Sigmoid colon (tissue), 4 donors: Measurements from ENCODE around the gene SPIN1.

Source experiments
- POLR2A ChIP-seq, 2 donors: fragments of 450-650 bp; IDR thresholded peaks; one replicate each; pipeline ENCODE4 v1.6.1; 2016; ENCODE audit warnings: antibody characterized with exemption in 2 of 2, mild to moderate bottlenecking in 2 of 2, moderate library complexity in 2 of 2
- POLR2AphosphoS5 ChIP-seq, 4 donors: sonication (generic); formaldehyde crosslinking; IDR thresholded peaks; one replicate each; pipeline ENCODE4 v1.6.1; 2017; ENCODE audit warnings: antibody characterized with exemption in 4 of 4

DNA sequence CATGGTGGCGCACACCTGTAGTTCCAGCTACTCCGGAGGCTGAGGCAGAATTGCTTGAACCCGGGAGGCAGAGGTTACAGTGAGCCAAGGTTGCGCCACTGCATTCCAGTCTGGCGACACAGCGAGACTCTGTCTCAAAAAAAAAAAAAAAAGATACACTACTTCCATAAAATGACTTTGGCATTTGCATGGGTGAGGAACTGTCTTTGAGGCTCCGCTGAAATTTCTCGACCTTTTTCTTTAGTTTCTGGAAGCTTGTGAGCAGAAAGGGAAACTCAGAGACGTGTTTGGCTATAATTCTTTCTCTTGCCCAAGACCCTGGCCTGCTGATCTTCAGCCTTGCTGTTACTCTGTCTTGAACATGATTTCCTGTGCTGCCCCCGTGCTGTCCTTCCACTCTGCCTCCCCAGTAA, 37.3 kb downstream of the SPIN1 start:
- peak in 1 of 4 donors; percentile 7 for TF ChIP-seq POLR2AphosphoS5 (IDR thresholded peaks at IDR 0.05)
- no peak for TF ChIP-seq POLR2A (IDR thresholded peaks at IDR 0.05)
